ENCODE measurements around the gene ZIC1.

Gene ZIC1

GRCh38 chr3:147405231-147406027 is 3.7 kb upstream of the ZIC1 start:
- TF ChIP-seq EZH2phosphoT487 (IDR thresholded peaks at IDR 0.05; ENCODE audit: low read length), result no peak
- no peak for TF ChIP-seq EZH2 (optimal IDR thresholded peaks at IDR 0.05; ENCODE audit: low read depth, low read length)
- no peak for TF ChIP-seq CTCF (IDR thresholded peaks at IDR 0.05; ENCODE audit: low read length)
- H3K9ac ChIP-seq (ENCODE audit: low read length), result no peak overlapping the region
- no peaks in the 10 kb centered on the region for H3K36me3 ChIP-seq (replicated peaks; ENCODE audit: insufficient read depth, low read length)
- no peaks in the 10 kb centered on the region for H4K20me1 ChIP-seq (ENCODE audit: insufficient read depth, low read length)
- no peak overlapping the region for H2AFZ ChIP-seq (ENCODE audit: low read length)
- no peaks in the 10 kb centered on the region for H3K9me2 ChIP-seq (replicated peaks; ENCODE audit: insufficient read depth, low read length)
- no peak overlapping the region for H3K4me2 ChIP-seq (ENCODE audit: low read depth, low read length)
- no peak overlapping the region for H3K4me3 ChIP-seq (ENCODE audit: low read length)
- no peak overlapping the region for H3K27ac ChIP-seq (ENCODE audit: low read length)
- no peaks in the 10 kb centered on the region for H3F3A ChIP-seq (ENCODE audit: insufficient read depth, low read length)
- no peaks in the 10 kb centered on the region for H3K9me3 ChIP-seq (replicated peaks; ENCODE audit: insufficient read depth, low read length)
- no peaks in the 10 kb centered on the region for H3K27me3 ChIP-seq (replicated peaks; ENCODE audit: insufficient read depth, low read length)
- H3K79me2 ChIP-seq (ENCODE audit: low read length), result no peaks in the 10 kb centered on the region
- DNase-seq, result no peak
- no peaks in the 10 kb centered on the region for H3K4me1 ChIP-seq (ENCODE audit: low read length)

- no peaks in the 10 kb centered on the region for H3K9me2 ChIP-seq (replicated peaks; ENCODE audit: insufficient read depth, low read length)
- H3K4me1 ChIP-seq (ENCODE audit: low read length), result no peaks in the 10 kb centered on the region
- DNase-seq, result no peak
- peak within 1 kb of the TSS; percentile 29 for H3K4me3 ChIP-seq (ENCODE audit: low read length)
- H3K27ac ChIP-seq (ENCODE audit: low read length), result no peak within 1 kb of the TSS
- H3K79me2 ChIP-seq (ENCODE audit: low read length), result no peaks in the 10 kb centered on the region
- no peak for TF ChIP-seq EZH2 (optimal IDR thresholded peaks at IDR 0.05; ENCODE audit: low read depth, low read length)
- TF ChIP-seq EZH2phosphoT487 (IDR thresholded peaks at IDR 0.05; ENCODE audit: low read length), result no peak
- no peak for TF ChIP-seq CTCF (IDR thresholded peaks at IDR 0.05; ENCODE audit: low read length)
- H3K9ac ChIP-seq (ENCODE audit: low read length), result no peak within 1 kb of the TSS
- no peaks in the 10 kb centered on the region for H3K9me3 ChIP-seq (replicated peaks; ENCODE audit: insufficient read depth, low read length)
- no peaks in the 10 kb centered on the region for H3K36me3 ChIP-seq (replicated peaks; ENCODE audit: insufficient read depth, low read length)
- H2AFZ ChIP-seq (ENCODE audit: low read length), result peak within 1 kb of the TSS; percentile 50; the same call in 1 of the 2 replicates
- H4K20me1 ChIP-seq (ENCODE audit: insufficient read depth, low read length), result no peaks in the 10 kb centered on the region
- H3K4me2 ChIP-seq (ENCODE audit: low read depth, low read length), result peak within 1 kb of the TSS; percentile 54; the same call in 1 of the 2 replicates
- H3F3A ChIP-seq (ENCODE audit: insufficient read depth, low read length), result no peaks in the 10 kb centered on the region
- no peaks in the 10 kb centered on the region for H3K27me3 ChIP-seq (replicated peaks; ENCODE audit: insufficient read depth, low read length)
Observed at GRCh38 chr3:147406028-147406931, 2.9 kb upstream of the ZIC1 start, which contains the start of gene ZIC4. Gene ZIC4, minus strand, starts transcription at chr3:147406543. Its CDS starts 3,746 bp downstream, at chr3:147402797.

GRCh38 chr3:147407114-147407497 is 2.1 kb upstream of the ZIC1 start:
- Histone ChIP-seq H3K4me2 (ENCODE audit: low read depth, low read length) (peak overlapping the region; percentile 54; the same call in 1 of the 2 replicates), H3K9ac (ENCODE audit: low read length) (no peak overlapping the region), H3K27me3 (replicated peaks; ENCODE audit: insufficient read depth, low read length) (no peaks in the 10 kb centered on the region), H3K27ac (ENCODE audit: low read length) (no peak overlapping the region), H3K9me3 (replicated peaks; ENCODE audit: insufficient read depth, low read length) (no peaks in the 10 kb centered on the region), H3K4me1 (ENCODE audit: low read length) (no peaks in the 10 kb centered on the region), H3F3A (ENCODE audit: insufficient read depth, low read length) (no peaks in the 10 kb centered on the region), H2AFZ (ENCODE audit: low read length) (peak overlapping the region; percentile 50; the same call in 1 of the 2 replicates), H4K20me1 (ENCODE audit: insufficient read depth, low read length) (no peaks in the 10 kb centered on the region), H3K36me3 (replicated peaks; ENCODE audit: insufficient read depth, low read length) (no peaks in the 10 kb centered on the region), H3K4me3 (ENCODE audit: low read length) (peak overlapping the region; percentile 29), H3K9me2 (replicated peaks; ENCODE audit: insufficient read depth, low read length) (no peaks in the 10 kb centered on the region), H3K79me2 (ENCODE audit: low read length) (no peaks in the 10 kb centered on the region)
- peak; percentile 13 for DNase-seq
- TF ChIP-seq EZH2 (optimal IDR thresholded peaks at IDR 0.05; ENCODE audit: low read depth, low read length) (no peak), CTCF (IDR thresholded peaks at IDR 0.05; ENCODE audit: low read length) (no peak), EZH2phosphoT487 (IDR thresholded peaks at IDR 0.05; ENCODE audit: low read length) (no peak)

Data from MM.1S (cell line).